ENCODE results near the gene TNFRSF13B.
"Not testable (repeated sequence)": the region's sequence is repeated elsewhere in the genome, so short reads cannot be mapped to it uniquely, and the experiment has no call there.

Gene TNFRSF13B

DNA sequence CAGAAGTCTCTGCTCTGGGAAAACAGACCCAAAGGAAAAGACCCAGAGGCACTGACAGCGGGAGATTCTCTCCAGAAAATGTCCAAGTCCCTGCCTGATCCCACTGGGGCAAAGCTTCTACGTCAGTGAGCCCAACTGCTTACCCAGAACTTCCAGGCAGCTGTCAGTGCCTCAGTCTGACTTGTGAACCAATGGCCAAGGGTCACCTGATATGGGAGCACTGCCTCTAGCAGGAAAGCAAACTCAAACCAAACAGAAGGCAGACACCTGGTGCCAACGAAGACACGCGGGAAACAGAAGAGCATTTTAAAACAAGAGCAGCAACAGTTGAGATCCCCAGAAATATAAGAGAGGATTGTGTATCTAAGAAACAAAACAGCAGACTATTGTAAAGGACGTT lies 16.9 kb downstream of the TNFRSF13B start:
- not testable (repeated sequence) for H3K9ac ChIP-seq (ENCODE audit: low read depth, low read length); H3K36me3 ChIP-seq (ENCODE audit: control insufficient read depth, insufficient read depth, low read length); H3K9me3 ChIP-seq (ENCODE audit: control insufficient read depth, insufficient read depth, low read length); H3K4me3 ChIP-seq (ENCODE audit: low read depth, low read length); H3K27me3 ChIP-seq (ENCODE audit: control insufficient read depth, insufficient read depth, low read length); H3K4me1 ChIP-seq (ENCODE audit: control insufficient read depth, insufficient read depth, low read length)

DNA sequence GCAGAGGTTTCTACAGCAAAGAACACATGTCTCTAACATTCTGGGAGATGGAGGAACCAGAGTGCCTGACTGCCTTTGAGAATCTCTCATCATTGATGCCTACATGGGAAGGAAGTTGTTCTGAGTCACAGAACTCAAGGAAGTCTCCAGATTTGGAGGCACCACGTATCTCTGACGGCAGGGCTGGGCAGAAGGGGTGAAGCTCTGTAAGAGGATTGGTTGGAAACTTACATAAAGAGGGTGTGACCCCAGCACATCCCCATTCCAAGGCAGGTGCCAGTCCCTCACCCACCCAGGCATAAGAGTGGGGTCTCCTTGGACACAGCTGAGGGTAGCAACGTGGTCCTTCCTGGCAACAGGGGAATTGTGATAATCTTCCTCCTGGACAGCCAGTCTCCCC lies 17.4 kb downstream of the TNFRSF13B start:
- Histone ChIP-seq H3K9me3 (ENCODE audit: control insufficient read depth, insufficient read depth, low read length) (no peaks in the 10 kb centered on the region), H3K4me1 (ENCODE audit: control insufficient read depth, insufficient read depth, low read length) (no peaks in the 10 kb centered on the region), H3K4me3 (ENCODE audit: low read depth, low read length) (no peak overlapping the region), H3K27me3 (ENCODE audit: control insufficient read depth, insufficient read depth, low read length) (no peaks in the 10 kb centered on the region), H3K36me3 (ENCODE audit: control insufficient read depth, insufficient read depth, low read length) (no peaks in the 10 kb centered on the region), H3K9ac (ENCODE audit: low read depth, low read length) (no peak overlapping the region)

GRCh38 chr17:16953841-16954240 lies 18.1 kb downstream of the TNFRSF13B start:
- no peaks in the 10 kb centered on the region for H3K4me1 ChIP-seq (ENCODE audit: control insufficient read depth, insufficient read depth, low read length)
- H3K4me3 ChIP-seq (ENCODE audit: low read depth, low read length), result no peak overlapping the region
- no peak overlapping the region for H3K9ac ChIP-seq (ENCODE audit: low read depth, low read length)
- H3K27me3 ChIP-seq (ENCODE audit: control insufficient read depth, insufficient read depth, low read length), result no peaks in the 10 kb centered on the region
- H3K36me3 ChIP-seq (ENCODE audit: control insufficient read depth, insufficient read depth, low read length), result no peaks in the 10 kb centered on the region
- H3K9me3 ChIP-seq (ENCODE audit: control insufficient read depth, insufficient read depth, low read length), result no peaks in the 10 kb centered on the region

- Histone ChIP-seq H3K4me3 (ENCODE audit: low read depth, low read length) (no peak overlapping the region), H3K36me3 (ENCODE audit: control insufficient read depth, insufficient read depth, low read length) (no peaks in the 10 kb centered on the region), H3K4me1 (ENCODE audit: control insufficient read depth, insufficient read depth, low read length) (no peaks in the 10 kb centered on the region), H3K9me3 (ENCODE audit: control insufficient read depth, insufficient read depth, low read length) (no peaks in the 10 kb centered on the region), H3K27me3 (ENCODE audit: control insufficient read depth, insufficient read depth, low read length) (no peaks in the 10 kb centered on the region), H3K9ac (ENCODE audit: low read depth, low read length) (no peak overlapping the region)
Observed at GRCh38 chr17:16953347-16953746, 18.6 kb downstream of the TNFRSF13B start.

GRCh38 chr17:16952401-16952800 lies 19.5 kb downstream of the TNFRSF13B start:
- H3K27me3 ChIP-seq (ENCODE audit: control insufficient read depth, insufficient read depth, low read length), result no peaks in the 10 kb centered on the region
- H3K36me3 ChIP-seq (ENCODE audit: control insufficient read depth, insufficient read depth, low read length), result no peaks in the 10 kb centered on the region
- H3K9me3 ChIP-seq (ENCODE audit: control insufficient read depth, insufficient read depth, low read length), result no peaks in the 10 kb centered on the region
- no peak overlapping the region for H3K4me3 ChIP-seq (ENCODE audit: low read depth, low read length)
- no peak overlapping the region for H3K9ac ChIP-seq (ENCODE audit: low read depth, low read length)
- H3K4me1 ChIP-seq (ENCODE audit: control insufficient read depth, insufficient read depth, low read length), result no peaks in the 10 kb centered on the region

- H3K9ac ChIP-seq (ENCODE audit: low read depth, low read length), result no peak overlapping the region
- H3K9me3 ChIP-seq (ENCODE audit: control insufficient read depth, insufficient read depth, low read length), result no peaks in the 10 kb centered on the region
- H3K4me3 ChIP-seq (ENCODE audit: low read depth, low read length), result no peak overlapping the region
- no peaks in the 10 kb centered on the region for H3K36me3 ChIP-seq (ENCODE audit: control insufficient read depth, insufficient read depth, low read length)
- H3K4me1 ChIP-seq (ENCODE audit: control insufficient read depth, insufficient read depth, low read length), result no peaks in the 10 kb centered on the region
- no peaks in the 10 kb centered on the region for H3K27me3 ChIP-seq (ENCODE audit: control insufficient read depth, insufficient read depth, low read length)
Observed at GRCh38 chr17:16950488-16950887, 21.4 kb downstream of the TNFRSF13B start.

- Histone ChIP-seq H3K36me3 (ENCODE audit: control insufficient read depth, insufficient read depth, low read length) (no peaks in the 10 kb centered on the region), H3K27me3 (ENCODE audit: control insufficient read depth, insufficient read depth, low read length) (no peaks in the 10 kb centered on the region), H3K9ac (ENCODE audit: low read depth, low read length) (no peak overlapping the region), H3K9me3 (ENCODE audit: control insufficient read depth, insufficient read depth, low read length) (no peaks in the 10 kb centered on the region), H3K4me1 (ENCODE audit: control insufficient read depth, insufficient read depth, low read length) (no peaks in the 10 kb centered on the region), H3K4me3 (ENCODE audit: low read depth, low read length) (no peak overlapping the region)
Observed at GRCh38 chr17:16948587-16949376, 23.1 kb downstream of the TNFRSF13B start.

DNA sequence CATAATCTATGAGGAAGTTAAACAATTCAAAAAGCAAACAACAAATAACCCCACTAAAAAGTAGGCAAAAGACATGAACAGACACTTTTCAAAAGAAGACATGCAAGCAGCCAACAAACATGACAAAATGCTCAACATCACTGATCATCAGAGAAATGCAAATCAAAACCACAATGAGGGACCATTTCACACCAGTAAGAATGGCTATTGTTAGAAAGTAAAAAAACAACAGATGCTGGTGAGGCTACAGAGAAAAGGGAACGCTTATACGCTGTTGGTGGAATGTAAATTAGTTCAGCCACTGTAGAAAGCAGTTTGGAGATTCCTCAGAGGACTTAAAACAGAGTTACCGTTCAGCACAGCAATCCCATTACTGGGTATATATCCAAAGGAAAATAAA lies 24.4 kb downstream of the TNFRSF13B start:
- no peaks in the 10 kb centered on the region for H3K9me3 ChIP-seq (ENCODE audit: control insufficient read depth, insufficient read depth, low read length)
- H3K36me3 ChIP-seq (ENCODE audit: control insufficient read depth, insufficient read depth, low read length), result no peaks in the 10 kb centered on the region
- H3K27me3 ChIP-seq (ENCODE audit: control insufficient read depth, insufficient read depth, low read length), result no peaks in the 10 kb centered on the region
- no peak overlapping the region for H3K9ac ChIP-seq (ENCODE audit: low read depth, low read length)
- H3K4me3 ChIP-seq (ENCODE audit: low read depth, low read length), result no peak overlapping the region
- H3K4me1 ChIP-seq (ENCODE audit: control insufficient read depth, insufficient read depth, low read length), result no peaks in the 10 kb centered on the region

GRCh38 chr17:16945663-16946218 lies 26.2 kb downstream of the TNFRSF13B start:
- Histone ChIP-seq H3K36me3 (ENCODE audit: control insufficient read depth, insufficient read depth, low read length) (no peaks in the 10 kb centered on the region), H3K4me1 (ENCODE audit: control insufficient read depth, insufficient read depth, low read length) (no peaks in the 10 kb centered on the region), H3K27me3 (ENCODE audit: control insufficient read depth, insufficient read depth, low read length) (no peaks in the 10 kb centered on the region)

DNA sequence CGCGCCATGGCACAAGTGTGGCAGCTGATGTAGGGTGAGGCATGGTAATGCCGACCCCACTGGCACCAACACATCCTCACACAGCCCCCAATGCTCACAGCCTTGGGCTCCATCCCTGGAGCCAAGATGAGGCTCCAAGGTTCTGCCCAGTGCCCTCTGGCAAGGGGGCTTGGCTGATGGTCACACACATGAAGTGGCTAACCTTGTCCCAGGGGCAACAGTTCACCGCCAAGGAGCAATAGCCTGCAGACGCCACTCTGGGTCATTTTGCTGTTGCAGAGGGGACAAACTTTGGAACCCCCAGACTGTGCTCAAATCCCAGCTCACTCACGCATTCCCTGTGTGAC lies 26.8 kb downstream of the TNFRSF13B start:
- Histone ChIP-seq H3K27me3 (ENCODE audit: control insufficient read depth, insufficient read depth, low read length) (no peaks in the 10 kb centered on the region), H3K9ac (ENCODE audit: low read depth, low read length) (no peak overlapping the region), H3K9me3 (ENCODE audit: control insufficient read depth, insufficient read depth, low read length) (no peaks in the 10 kb centered on the region), H3K36me3 (ENCODE audit: control insufficient read depth, insufficient read depth, low read length) (no peaks in the 10 kb centered on the region), H3K4me3 (ENCODE audit: low read depth, low read length) (no peak overlapping the region), H3K4me1 (ENCODE audit: control insufficient read depth, insufficient read depth, low read length) (no peaks in the 10 kb centered on the region)

More at GRCh38 chr17:16945663-16946218, 26.2 kb downstream of the TNFRSF13B start:
- Histone ChIP-seq H3K9me3 (ENCODE audit: control insufficient read depth, insufficient read depth, low read length) (no peaks in the 10 kb centered on the region), H3K9ac (ENCODE audit: low read depth, low read length) (no peak overlapping the region), H3K4me3 (ENCODE audit: low read depth, low read length) (no peak overlapping the region)

DNA sequence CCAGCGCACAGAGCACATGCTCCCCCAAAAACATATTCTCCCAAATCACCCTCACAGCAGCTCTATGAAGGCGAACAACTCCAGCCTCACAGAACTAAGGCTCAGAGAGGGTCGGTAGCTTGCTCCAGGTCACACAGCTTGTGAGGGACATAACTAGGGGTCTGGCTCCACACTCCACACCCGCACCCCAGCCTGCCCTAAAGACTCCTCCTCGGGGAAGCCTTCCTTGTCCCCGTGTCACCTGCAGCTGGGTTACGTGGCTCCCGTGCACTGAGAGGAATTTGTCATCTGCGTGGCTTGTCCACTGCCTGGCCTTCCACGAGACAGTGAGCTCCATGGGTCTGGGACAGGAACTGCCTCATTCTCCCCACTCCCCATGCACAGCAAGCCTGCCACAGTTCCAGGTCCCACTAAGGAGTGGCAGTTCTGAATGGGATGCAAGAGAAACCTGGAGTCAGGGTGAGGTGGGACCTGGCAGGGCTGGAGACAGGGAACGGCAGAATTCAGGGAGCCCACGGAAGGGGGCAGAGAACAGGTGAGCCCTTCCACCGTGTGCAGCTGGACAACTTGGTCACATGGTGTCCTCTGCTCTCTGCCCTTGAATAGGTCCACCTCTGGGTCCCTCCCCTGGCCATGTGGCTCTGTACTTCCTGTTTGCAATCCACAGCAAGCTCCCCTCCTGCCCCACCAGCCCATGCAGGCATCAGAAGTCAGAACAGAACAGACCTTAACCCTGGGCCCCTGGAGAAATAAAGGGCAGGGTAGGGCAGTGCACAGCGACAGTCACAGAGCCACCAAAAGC lies 27.4 kb downstream of the TNFRSF13B start:
- no peaks in the 10 kb centered on the region for H3K4me1 ChIP-seq (ENCODE audit: control insufficient read depth, insufficient read depth, low read length)
- H3K9ac ChIP-seq (ENCODE audit: low read depth, low read length), result no peak overlapping the region
- no peak overlapping the region for H3K4me3 ChIP-seq (ENCODE audit: low read depth, low read length)
- H3K9me3 ChIP-seq (ENCODE audit: control insufficient read depth, insufficient read depth, low read length), result no peaks in the 10 kb centered on the region
- no peaks in the 10 kb centered on the region for H3K27me3 ChIP-seq (ENCODE audit: control insufficient read depth, insufficient read depth, low read length)
- no peaks in the 10 kb centered on the region for H3K36me3 ChIP-seq (ENCODE audit: control insufficient read depth, insufficient read depth, low read length)

Data from iPS-15b (cell line).